Retinal pigment epithelial cell (primary cell): Measurements from ENCODE around the gene SIK3.
A peak's percentile ranks its signal among the peaks of the same experiment; 100 is the strongest.

Source experiments
- DNase-seq: peaks from one replicate; pipeline ENCODE4 v3.0.0-alpha.2; 2010; ENCODE audit warnings: low read depth
- H3K4me3 ChIP-seq: 2 replicates; pipeline ENCODE4 v1.5.1; 2011; ENCODE audit warnings: mild to moderate bottlenecking, low read length, control low read depth, moderate library complexity
- TF ChIP-seq, protein P1 (sequence below): conservative IDR thresholded peaks from 2 replicates; pipeline ENCODE4 v1.5.1; 2011; ENCODE audit warnings: low read depth, low read length, control low read depth, inconsistent platforms

SIK3 gene

DNA sequence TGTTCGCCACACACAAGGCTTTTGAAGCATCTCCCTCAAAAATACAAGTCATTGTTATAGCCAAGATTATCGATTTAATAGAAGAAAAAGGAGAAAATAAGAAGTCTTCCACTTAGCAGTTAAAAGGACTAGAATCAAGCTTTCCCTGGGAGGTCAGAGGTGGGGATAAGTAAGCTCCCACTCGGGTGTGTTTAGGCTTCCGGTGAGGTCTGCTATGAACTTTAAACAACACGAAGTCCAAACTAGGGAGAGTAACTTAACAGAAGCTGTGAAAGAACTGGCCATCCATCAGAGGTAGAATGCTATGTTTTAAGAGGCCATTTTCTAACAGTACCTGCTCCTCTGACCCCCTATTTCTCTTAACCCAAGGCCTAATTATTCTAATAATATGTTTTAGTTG is 169.4 kb downstream of the SIK3 start:
- no peak for DNase-seq
- H3K4me3 ChIP-seq, result no peak overlapping the region
- TF ChIP-seq, protein P1, sequence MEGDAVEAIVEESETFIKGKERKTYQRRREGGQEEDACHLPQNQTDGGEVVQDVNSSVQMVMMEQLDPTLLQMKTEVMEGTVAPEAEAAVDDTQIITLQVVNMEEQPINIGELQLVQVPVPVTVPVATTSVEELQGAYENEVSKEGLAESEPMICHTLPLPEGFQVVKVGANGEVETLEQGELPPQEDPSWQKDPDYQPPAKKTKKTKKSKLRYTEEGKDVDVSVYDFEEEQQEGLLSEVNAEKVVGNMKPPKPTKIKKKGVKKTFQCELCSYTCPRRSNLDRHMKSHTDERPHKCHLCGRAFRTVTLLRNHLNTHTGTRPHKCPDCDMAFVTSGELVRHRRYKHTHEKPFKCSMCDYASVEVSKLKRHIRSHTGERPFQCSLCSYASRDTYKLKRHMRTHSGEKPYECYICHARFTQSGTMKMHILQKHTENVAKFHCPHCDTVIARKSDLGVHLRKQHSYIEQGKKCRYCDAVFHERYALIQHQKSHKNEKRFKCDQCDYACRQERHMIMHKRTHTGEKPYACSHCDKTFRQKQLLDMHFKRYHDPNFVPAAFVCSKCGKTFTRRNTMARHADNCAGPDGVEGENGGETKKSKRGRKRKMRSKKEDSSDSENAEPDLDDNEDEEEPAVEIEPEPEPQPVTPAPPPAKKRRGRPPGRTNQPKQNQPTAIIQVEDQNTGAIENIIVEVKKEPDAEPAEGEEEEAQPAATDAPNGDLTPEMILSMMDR, result no peak

- DNase-seq, result no peak
- H3K4me3 ChIP-seq, result no peak overlapping the region
- TF ChIP-seq, protein P1, result no peak
These were observed 170.0 kb downstream of the SIK3 start for GRCh38 chr11:116928102-116928777.

GRCh38 chr11:116927163-116927974 is 170.9 kb downstream of the SIK3 start:
- TF ChIP-seq, protein P1, result peak; percentile 47
- no peak overlapping the region for H3K4me3 ChIP-seq
- no peak for DNase-seq

- no peak overlapping the region for H3K4me3 ChIP-seq
- DNase-seq, result no peak
- TF ChIP-seq, protein P1, result no peak
These were observed 173.2 kb downstream of the SIK3 start for GRCh38 chr11:116925050-116925449.

DNA sequence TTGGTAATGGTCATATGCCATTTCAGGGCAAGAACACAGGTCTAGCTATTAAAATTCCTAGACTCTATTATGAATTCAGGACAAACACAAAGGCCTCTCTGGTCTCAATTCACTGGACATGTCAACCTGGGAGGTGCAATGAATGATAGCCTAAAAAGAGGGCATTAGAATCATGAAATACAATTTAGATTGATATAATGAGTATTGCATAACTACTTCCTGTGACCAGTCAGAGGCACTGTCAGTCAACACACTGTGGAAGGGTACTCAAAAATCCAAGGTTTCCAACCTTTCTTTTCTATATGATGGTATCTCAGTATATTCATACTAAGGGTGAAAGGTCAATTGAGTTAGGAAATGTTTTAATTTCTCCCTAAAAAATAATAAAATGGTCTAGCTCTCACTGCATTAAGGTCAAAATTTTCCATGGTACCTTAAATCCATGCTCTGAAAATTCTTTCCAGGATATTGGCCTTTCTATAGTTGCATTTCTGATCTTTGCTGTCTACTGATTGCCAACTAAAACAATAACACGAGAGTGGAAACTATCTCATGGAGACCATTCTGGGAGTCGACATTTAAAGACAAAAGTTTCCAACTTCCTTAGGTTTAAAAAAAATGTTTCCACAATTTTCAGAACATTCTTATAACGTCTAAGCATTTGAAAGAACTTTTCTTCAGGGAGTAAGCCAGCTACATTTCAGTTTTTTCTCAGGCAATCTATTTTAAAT is 179.1 kb downstream of the SIK3 start:
- H3K4me3 ChIP-seq, result no peak overlapping the region
- no peak for DNase-seq

GRCh38 chr11:116917632-116918031 is 180.6 kb downstream of the SIK3 start:
- no peak for DNase-seq
- TF ChIP-seq, protein P1, result no peak
- H3K4me3 ChIP-seq, result no peak overlapping the region

More for the DNA sequence above, 179.1 kb downstream of the SIK3 start:
- TF ChIP-seq, protein P1, result no peak
